ENCODE results near the gene LAMA5.

LAMA5 gene

DNA sequence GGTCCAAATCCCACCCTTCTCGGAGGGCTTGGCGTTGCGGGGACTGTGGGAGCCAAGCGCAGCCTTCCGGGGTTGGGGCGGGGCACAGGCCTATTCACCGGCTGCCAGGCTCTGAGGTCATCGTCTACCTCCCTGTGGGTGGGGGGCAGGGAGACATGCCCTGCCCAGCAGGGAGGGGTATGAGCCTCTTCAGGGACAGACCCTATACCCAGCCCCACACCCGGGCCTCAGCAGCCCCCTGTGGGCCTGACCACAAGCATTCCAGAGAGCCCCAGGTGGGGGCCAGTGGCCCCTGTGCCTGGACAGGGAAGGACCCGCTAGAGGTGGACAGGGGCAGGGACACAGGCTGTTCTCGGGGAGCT lies 11.6 kb downstream of the LAMA5 start:
- peak overlapping the region; percentile 20 for H3K4me3 ChIP-seq (ENCODE audit: low read length)
- TF ChIP-seq, protein P1, sequence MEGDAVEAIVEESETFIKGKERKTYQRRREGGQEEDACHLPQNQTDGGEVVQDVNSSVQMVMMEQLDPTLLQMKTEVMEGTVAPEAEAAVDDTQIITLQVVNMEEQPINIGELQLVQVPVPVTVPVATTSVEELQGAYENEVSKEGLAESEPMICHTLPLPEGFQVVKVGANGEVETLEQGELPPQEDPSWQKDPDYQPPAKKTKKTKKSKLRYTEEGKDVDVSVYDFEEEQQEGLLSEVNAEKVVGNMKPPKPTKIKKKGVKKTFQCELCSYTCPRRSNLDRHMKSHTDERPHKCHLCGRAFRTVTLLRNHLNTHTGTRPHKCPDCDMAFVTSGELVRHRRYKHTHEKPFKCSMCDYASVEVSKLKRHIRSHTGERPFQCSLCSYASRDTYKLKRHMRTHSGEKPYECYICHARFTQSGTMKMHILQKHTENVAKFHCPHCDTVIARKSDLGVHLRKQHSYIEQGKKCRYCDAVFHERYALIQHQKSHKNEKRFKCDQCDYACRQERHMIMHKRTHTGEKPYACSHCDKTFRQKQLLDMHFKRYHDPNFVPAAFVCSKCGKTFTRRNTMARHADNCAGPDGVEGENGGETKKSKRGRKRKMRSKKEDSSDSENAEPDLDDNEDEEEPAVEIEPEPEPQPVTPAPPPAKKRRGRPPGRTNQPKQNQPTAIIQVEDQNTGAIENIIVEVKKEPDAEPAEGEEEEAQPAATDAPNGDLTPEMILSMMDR (IDR thresholded peaks at IDR 0.05; ENCODE audit: insufficient read depth, low read depth, low read length, missing control alignments), result no peak
- DNase-seq (ENCODE audit: low read depth), result peak; percentile 61

DNA sequence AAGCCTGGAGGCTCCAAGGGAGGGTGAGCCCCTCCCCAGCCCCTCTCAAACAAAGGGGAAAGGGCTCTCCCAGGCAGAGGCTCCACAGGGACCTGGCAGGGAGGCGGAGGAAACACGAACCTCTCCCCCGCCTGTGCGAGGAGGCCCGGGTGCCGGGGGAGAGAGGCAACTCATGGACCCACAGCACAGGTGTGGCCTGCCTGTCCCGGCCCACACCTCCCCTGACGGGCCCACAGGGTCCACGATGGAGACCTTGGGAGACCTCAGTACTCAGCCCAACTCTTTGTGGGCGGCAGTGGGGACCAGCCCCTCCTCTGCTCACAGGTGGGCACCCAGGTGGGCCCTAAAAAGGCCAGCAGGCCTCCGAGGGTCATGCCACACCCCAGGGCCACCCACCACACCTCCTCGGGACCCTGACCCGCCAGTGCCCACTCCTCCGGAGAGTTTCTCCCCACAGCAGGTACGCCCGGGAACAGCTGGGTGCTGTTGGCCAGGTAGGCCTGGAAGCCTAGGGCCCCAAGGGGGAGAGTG lies 12.2 kb downstream of the LAMA5 start:
- no peak for DNase-seq (ENCODE audit: low read depth)
- TF ChIP-seq, protein P1 (IDR thresholded peaks at IDR 0.05; ENCODE audit: insufficient read depth, low read depth, low read length, missing control alignments), result no peak
- peak overlapping the region; percentile 20 for H3K4me3 ChIP-seq (ENCODE audit: low read length)

DNA sequence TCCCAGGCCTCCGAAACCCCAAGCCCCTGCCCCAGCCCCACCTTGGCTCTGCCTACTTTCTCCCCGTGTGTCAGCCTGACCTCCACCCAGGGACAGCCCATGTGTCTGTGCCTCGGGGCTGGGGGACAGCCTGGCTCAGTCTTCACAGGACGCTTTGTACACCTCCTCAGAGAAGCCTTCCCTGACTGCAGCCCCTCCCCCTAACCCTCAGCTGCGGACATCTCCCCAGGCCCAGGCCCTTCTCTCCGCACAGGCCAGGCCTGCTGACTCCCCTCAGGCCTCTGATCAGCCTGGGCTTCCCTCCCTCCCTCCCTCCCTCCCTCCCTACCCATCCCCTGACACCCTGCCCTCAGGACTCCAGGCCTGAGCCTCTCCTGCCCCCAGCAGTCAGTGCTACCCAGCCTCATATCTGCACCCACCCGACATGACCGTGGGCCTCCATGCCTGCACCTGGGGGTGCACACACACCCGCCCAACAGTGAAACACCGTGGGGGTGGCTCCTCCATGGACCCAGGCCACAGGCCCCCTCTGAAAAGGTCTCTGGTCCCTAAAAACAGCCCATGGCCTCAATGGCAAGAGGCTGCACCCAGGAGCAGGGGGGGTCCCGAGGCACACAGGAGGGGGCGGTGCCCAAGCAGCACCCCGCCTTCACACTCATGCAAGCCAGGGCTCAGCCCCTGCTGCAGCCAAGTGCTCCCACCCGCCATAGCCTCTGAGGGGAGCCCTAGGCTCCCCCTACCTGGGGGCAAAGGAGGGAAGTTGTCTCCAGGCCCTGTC lies 12.9 kb downstream of the LAMA5 start:
- H3K4me3 ChIP-seq (ENCODE audit: low read length), result no peak overlapping the region
- DNase-seq (ENCODE audit: low read depth), result no peak
- TF ChIP-seq, protein P1 (IDR thresholded peaks at IDR 0.05; ENCODE audit: insufficient read depth, low read depth, low read length, missing control alignments), result no peak

DNA sequence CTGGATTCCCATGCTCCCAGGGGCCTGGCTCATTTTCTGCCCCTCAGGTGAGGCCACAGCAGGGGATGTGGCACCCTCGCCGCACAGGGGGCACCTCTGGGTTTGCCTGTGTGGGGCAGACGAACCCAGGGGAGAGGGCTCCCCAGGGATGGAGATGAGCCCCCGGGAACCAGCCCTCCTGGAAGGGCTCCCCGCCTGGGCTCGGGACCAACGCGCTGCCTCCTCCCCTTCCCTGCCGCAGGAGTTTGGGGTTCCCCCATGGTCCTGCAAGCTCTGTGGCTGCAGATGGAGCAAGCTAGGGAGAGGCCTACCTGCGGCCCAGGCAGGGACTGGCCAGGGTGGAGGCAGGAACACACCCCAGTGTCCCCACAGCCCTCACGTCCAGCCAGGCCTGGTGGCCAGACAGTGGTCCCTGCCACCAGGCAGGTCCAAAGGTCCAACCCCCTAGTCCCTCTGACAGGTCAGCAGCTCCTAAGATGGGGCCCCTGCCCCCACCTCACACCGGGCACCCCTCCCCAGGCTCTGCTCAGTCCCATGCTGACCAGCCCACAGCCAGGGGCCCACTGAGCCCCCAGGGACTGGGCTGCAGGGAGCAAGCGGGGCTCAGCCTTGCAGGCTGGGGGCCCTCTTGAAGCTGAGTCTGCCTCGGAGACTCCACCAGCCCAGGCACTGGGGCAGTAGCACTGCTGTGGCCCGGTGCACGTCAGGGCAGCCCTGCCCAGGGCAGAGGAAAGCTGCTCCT lies 13.7 kb downstream of the LAMA5 start:
- no peak overlapping the region for H3K4me3 ChIP-seq (ENCODE audit: low read length)
- TF ChIP-seq, protein P1 (IDR thresholded peaks at IDR 0.05; ENCODE audit: insufficient read depth, low read depth, low read length, missing control alignments), result no peak
- no peak for DNase-seq (ENCODE audit: low read depth)

DNA sequence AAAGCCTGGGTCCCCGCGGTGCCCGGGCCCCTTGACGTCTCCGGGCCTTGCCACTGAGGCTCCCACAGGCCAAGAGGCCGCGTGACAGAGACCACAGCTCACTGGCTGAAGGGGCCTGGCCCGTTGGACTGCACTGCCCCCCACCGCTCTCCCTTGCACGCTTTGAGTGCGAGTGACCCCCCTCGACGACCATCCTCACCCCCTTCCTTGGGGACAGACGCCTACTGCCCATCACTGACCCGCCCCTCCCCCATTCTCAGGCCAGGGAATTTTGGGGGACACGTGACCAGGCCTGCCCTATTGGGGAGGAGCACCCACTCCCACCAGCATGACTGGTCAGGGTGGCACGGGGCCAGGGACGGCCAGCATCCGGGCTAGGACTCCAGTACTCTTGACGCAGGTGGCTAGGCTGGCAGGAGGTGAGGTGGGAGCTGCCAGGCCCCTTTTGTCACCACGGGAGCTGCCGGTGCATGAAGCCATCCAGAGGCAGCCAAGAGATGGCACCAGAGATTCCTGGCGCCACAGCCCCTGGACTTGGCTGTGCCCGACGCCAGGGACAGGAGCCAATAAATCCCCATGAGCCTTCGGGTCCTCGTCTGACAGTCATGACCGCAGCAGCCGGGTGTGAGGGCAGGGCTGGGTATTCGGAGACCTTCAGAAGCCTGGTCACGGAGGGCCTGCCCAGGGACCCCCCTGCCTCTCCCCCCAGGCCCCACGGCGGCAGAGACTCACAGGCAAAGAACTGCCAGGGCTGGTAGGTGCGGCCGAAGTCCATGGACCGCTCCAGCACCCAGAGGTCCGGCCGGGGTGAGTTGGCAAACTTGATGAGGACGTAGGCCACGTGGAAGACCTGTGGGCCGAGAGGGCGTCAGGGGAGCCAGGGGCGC lies 14.5 kb downstream of the LAMA5 start:
- peak; percentile 54 for DNase-seq (ENCODE audit: low read depth)

More for the DNA sequence above, 14.5 kb downstream of the LAMA5 start:
- TF ChIP-seq, protein P1 (IDR thresholded peaks at IDR 0.05; ENCODE audit: insufficient read depth, low read depth, low read length, missing control alignments), result peak; percentile 40
- H3K4me3 ChIP-seq (ENCODE audit: low read length), result no peak overlapping the region

Data from epithelial cell of esophagus (primary cell).